ENCODE results near the gene PARP8.

The PARP8 gene

DNA sequence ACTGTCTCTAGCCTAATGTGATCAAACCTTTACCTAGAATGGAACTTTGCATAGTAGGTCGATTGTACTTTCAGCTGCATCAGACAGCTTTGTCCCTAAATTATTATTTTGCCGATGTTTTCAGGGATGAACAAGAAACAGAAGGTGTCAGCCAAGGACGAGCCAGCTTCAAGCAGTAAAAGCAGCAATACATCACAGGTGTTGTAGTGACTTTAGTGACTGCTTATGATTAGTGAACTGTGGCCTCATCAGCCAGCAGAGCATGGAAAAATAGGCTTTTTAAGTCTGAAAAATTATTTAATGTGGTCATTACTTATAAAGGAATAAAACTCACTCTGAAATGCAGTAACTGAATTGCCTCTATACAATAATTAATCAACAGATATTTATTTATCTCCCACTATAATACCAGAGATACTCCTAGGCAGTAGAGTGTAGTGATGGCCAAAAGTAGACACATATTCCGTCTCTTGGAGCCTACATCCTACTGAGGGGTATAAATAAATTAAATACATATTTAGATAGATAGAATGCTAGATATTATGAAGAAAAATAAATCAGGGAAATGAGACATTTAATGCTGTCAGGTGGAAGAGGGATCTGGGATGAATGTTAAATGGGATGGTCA, 166.3 kb downstream of the PARP8 start:
- Histone ChIP-seq H3K4me1 (ENCODE audit: insufficient read depth, poor library complexity, severe bottlenecking) (no peaks in the 10 kb centered on the region), H3K36me3 (ENCODE audit: low read depth) (peaks cover 32% of the 10 kb centered on the region), H3K27me3 (ENCODE audit: insufficient read depth, poor library complexity, severe bottlenecking) (no peaks in the 10 kb centered on the region), H3K4me3 (ENCODE audit: severe bottlenecking) (no peak overlapping the region), H3K27ac (ENCODE audit: poor library complexity, severe bottlenecking) (no peak overlapping the region), H3K9me3 (ENCODE audit: severe bottlenecking) (no peaks in the 10 kb centered on the region)
- DNase-seq (ENCODE audit: low spot score) (no peak), ATAC-seq (ENCODE audit: low read depth) (no peak)
- TF ChIP-seq CTCF (IDR thresholded peaks at IDR 0.05; ENCODE audit: poor library complexity, severe bottlenecking), result no peak

- H3K36me3 ChIP-seq (ENCODE audit: low read depth), result peaks cover 6% of the 10 kb centered on the region; the same call in 1 of the 2 replicates
- no peak overlapping the region for H3K27ac ChIP-seq (ENCODE audit: poor library complexity, severe bottlenecking)
- no peaks in the 10 kb centered on the region for H3K9me3 ChIP-seq (ENCODE audit: severe bottlenecking)
- H3K4me1 ChIP-seq (ENCODE audit: insufficient read depth, poor library complexity, severe bottlenecking), result no peaks in the 10 kb centered on the region
- ATAC-seq (ENCODE audit: low read depth) (no peak), DNase-seq (ENCODE audit: low spot score) (no peak)
- no peak for TF ChIP-seq CTCF (IDR thresholded peaks at IDR 0.05; ENCODE audit: poor library complexity, severe bottlenecking)
- no peak overlapping the region for H3K4me3 ChIP-seq (ENCODE audit: severe bottlenecking)
- H3K27me3 ChIP-seq (ENCODE audit: insufficient read depth, poor library complexity, severe bottlenecking), result no peaks in the 10 kb centered on the region
Measured at GRCh38 chr5:50836356-50836755, 169.9 kb downstream of the PARP8 start.

GRCh38 chr5:50839472-50839871, 173.0 kb downstream of the PARP8 start:
- Histone ChIP-seq H3K36me3 (ENCODE audit: low read depth) (peaks cover 10% of the 10 kb centered on the region; the same call in 1 of the 2 replicates), H3K27ac (ENCODE audit: poor library complexity, severe bottlenecking) (no peak overlapping the region), H3K9me3 (ENCODE audit: severe bottlenecking) (no peaks in the 10 kb centered on the region), H3K4me1 (ENCODE audit: insufficient read depth, poor library complexity, severe bottlenecking) (no peaks in the 10 kb centered on the region), H3K4me3 (ENCODE audit: severe bottlenecking) (no peak overlapping the region), H3K27me3 (ENCODE audit: insufficient read depth, poor library complexity, severe bottlenecking) (no peaks in the 10 kb centered on the region)
- no peak for TF ChIP-seq CTCF (IDR thresholded peaks at IDR 0.05; ENCODE audit: poor library complexity, severe bottlenecking)
- ATAC-seq (ENCODE audit: low read depth), result no peak
- no peak for DNase-seq (ENCODE audit: low spot score)

DNA sequence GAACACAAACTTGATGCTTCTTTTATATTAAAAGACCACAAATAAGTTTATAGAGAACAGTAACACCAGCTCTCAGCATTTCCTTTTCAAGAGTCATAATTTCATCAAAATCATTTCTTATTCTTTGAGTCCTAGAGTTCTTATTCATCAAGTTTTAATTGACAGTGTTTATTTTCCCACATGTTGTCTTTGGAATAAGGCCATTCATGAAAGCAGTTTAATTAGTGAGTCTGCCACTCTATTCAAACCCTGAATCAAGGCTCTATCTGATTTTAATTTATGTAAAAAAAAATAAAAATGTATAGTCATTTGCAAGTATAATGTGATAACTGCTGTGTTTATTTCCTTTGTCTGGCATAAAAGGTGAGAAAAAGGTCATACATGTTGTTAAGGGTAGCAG, 176.7 kb downstream of the PARP8 start:
- no peak for DNase-seq (ENCODE audit: low spot score)
- no peak for ATAC-seq (ENCODE audit: low read depth)

More for the DNA sequence above, 176.7 kb downstream of the PARP8 start:
- Histone ChIP-seq H3K27ac (ENCODE audit: poor library complexity, severe bottlenecking) (no peak overlapping the region), H3K4me1 (ENCODE audit: insufficient read depth, poor library complexity, severe bottlenecking) (no peaks in the 10 kb centered on the region), H3K36me3 (ENCODE audit: low read depth) (peaks cover 10% of the 10 kb centered on the region; the same call in 1 of the 2 replicates), H3K9me3 (ENCODE audit: severe bottlenecking) (no peaks in the 10 kb centered on the region), H3K4me3 (ENCODE audit: severe bottlenecking) (no peak overlapping the region), H3K27me3 (ENCODE audit: insufficient read depth, poor library complexity, severe bottlenecking) (no peaks in the 10 kb centered on the region)
- no peak for TF ChIP-seq CTCF (IDR thresholded peaks at IDR 0.05; ENCODE audit: poor library complexity, severe bottlenecking)
